Psoas muscle (tissue), 8 donors: ENCODE data around the gene TSSC4. TPM values are rescaled to one million over a fixed set of nuclear protein-coding genes. Genes with fewer than 3 reads are reported as not detected.

Source experiments
- ATAC-seq, 4 donors: fragments of 200-7000 bp; cut with Tn5 transposase; one replicate each; pipeline ENCODE4 v1.9.1; 2020; ENCODE audit warnings: moderate library complexity in 3 of 4, mild to moderate bottlenecking in 2 of 4
- DNase-seq, 2 donors: peaks; one replicate each; pipeline ENCODE4 v3.0.0-alpha.2; 2020
- H3K27ac ChIP-seq: fragments of 200-600 bp; one replicate; pipeline ENCODE4 v1.8.0; 2022
- H3K27me3 ChIP-seq, 3 donors: fragments of 200-600 bp in 1 of 3; one replicate each; pipeline versions ENCODE4 v1.6.1 to v1.8.0; 2013 to 2022; ENCODE audit warnings: low read length in 2 of 3, mild to moderate bottlenecking in 2 of 3, moderate library complexity in 1 of 3; ENCODE audit not compliant: insufficient read depth in 3 of 3
- H3K36me3 ChIP-seq, 2 donors: fragments of 200-600 bp in 1 of 2; one replicate each; pipeline versions ENCODE4 v1.6.1 to v1.8.0; 2013 to 2022; ENCODE audit warnings: low read depth in 1 of 2, mild to moderate bottlenecking in 1 of 2, moderate library complexity in 1 of 2; ENCODE audit not compliant: insufficient read depth in 1 of 2
- H3K4me1 ChIP-seq: fragments of 200-600 bp; one replicate; pipeline ENCODE4 v1.8.0; 2022
- H3K4me3 ChIP-seq: fragments of 200-600 bp; one replicate; pipeline ENCODE4 v1.8.0; 2022; ENCODE audit warnings: mild to moderate bottlenecking
- H3K9me3 ChIP-seq: fragments of 200-600 bp; one replicate; pipeline ENCODE4 v1.8.0; 2022
- CTCF ChIP-seq: fragments of 200-600 bp; IDR thresholded peaks from one replicate; pipeline ENCODE4 v1.8.0; 2022; ENCODE audit warnings: antibody characterized with exemption
- WGBS, 3 donors: extraction: QIAGEN DNeasy Blood & Tissue Kit; methylation state at CpG; one replicate each; pipeline versions ENCODE4 v1.1.6 to v1.1.7; 2013; 5-methylcytosine and 5-hydroxymethylcytosine counted together
- intact Hi-C, 2 donors: fragments of 100-400 bp; cut with DNase I; formaldehyde crosslinking; loops; one replicate each; pipeline versions ENCODE4 v1.11.0 to v1.14.2; 2022
- polyA plus RNA-seq, 3 donors: library from polyadenylated mRNA; stranded (reverse); fragments of 200-250 nt; gene quantifications; one replicate each; pipeline ENCODE4 v1.2.3, GENCODE V29; 2013
- total RNA-seq, 4 donors: library from RNA; stranded (reverse); fragmentation: NEBNext Ultra II Directional in 2 of 4; extraction: Animal tissue kit (Norgen Biotek cat#: 25700) in 2 of 4; gene quantifications; one replicate each; pipeline versions ENCODE4 v1.2.1 to v1.2.4, GENCODE V29; 2021 to 2023
- donor health status: healthy with polysubstance abuse.
- donor health status: DM: no; HTN: no; CAD: no; lungs with moderate emphysema.
- donor health status: Bipolar disorder and iron deficiency.
- donor health status: healthy.
- donor health status: DM: yes; HTN: yes; CAD: no.
- donor health status: DM: no; HTN: no; CAD: no.
- donor health status: DM: no; HTN: no; CAD: no.
- donor health status: DM: yes; HTN: yes; CAD: no.

Gene TSSC4
- total and polyA plus RNA-seq, 7 donors = 43.4 to 114 (median 65.5) TPM

DNA sequence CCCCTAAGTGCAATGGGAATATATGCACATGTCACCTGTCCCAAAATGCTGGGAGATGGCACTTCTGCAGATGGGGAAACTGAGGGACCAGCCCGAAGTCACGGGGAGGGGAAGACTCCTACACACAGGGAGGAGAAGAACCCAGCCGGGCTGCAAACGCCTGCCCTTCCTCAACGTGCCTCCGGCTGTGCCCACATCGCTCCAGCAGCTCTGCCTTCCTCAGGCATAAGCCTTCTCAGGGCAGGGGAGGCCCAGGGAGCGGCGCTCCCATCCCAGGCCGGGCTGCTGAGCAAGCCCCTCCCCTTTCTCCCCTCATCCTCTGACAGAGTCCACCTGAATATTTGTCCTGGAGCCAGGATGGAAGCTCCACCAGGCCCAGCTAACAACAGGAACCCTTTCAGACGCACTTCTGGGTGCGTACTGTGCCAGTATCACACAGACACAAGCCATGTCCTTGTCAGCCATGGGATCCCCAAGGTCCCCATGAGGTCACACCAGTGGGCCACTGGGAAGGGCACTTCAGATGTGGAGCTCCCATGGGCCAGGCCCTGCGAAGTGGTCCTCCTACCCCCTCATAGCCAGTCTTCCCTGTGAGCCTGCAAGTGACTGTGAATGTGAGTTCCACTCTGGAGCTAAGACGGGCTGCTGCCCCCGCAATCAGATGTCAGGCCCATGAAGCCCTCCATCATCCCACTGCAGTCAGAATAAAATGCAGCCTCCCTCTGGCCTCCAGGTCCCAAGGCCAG lies 25.9 kb upstream of the TSSC4 start:
- no peak for TF ChIP-seq CTCF
- Histone ChIP-seq H3K36me3 (no peaks in the 10 kb centered on the region), H3K9me3 (no peaks in the 10 kb centered on the region), H3K27ac (no peak overlapping the region), H3K27me3 (no peaks in the 10 kb centered on the region), H3K4me1 (peaks cover 14% of the 10 kb centered on the region), H3K4me3 (no peak overlapping the region)
- intact Hi-C loops = loop anchor here in 1 of 2 donors (5.0 kb wide), 1 partner anchor 62 kb away; no protein-coding TSS in a partner anchor
- WGBS, 3 donors = 93 to 95% (median 94%) methylated on average over 13 to 15 of the region's 15 CpGs
- DNase-seq = peak in 1 of 2 donors; percentile 41
- ATAC-seq = no peak

GRCh38 chr11:2375341-2375853 lies 25.2 kb upstream of the TSSC4 start:
- H3K9me3 ChIP-seq = no peaks in the 10 kb centered on the region
- H3K36me3 ChIP-seq = no peaks in the 10 kb centered on the region
- no peaks in the 10 kb centered on the region for H3K27me3 ChIP-seq
- no peak overlapping the region for H3K4me3 ChIP-seq
- TF ChIP-seq CTCF = no peak
- ATAC-seq (no peak), DNase-seq (peak in 1 of 2 donors; percentile 36)
- H3K27ac ChIP-seq = no peak overlapping the region
- H3K4me1 ChIP-seq = peaks cover 21% of the 10 kb centered on the region
- WGBS, 3 donors = 81 to 85% (median 82%) methylated on average over 6 of the region's 6 CpGs
- intact Hi-C loops = loop anchor here in 1 of 2 donors (5.0 kb wide), 1 partner anchor 63 kb away; no protein-coding TSS in a partner anchor

GRCh38 chr11:2375964-2376551 lies 24.5 kb upstream of the TSSC4 start:
- H3K27me3 ChIP-seq = no peaks in the 10 kb centered on the region
- DNase-seq = peak in 1 of 2 donors; percentile 22
- no peaks in the 10 kb centered on the region for H3K36me3 ChIP-seq
- H3K4me1 ChIP-seq = peaks cover 22% of the 10 kb centered on the region
- H3K4me3 ChIP-seq = no peak overlapping the region
- H3K27ac ChIP-seq = no peak overlapping the region
- no peak for ATAC-seq
- no peaks in the 10 kb centered on the region for H3K9me3 ChIP-seq
- 88 to 90% (median 89%) methylated on average over 16 of the region's 16 CpGs for WGBS, 3 donors
- intact Hi-C loops = loop anchor here in 1 of 2 donors (5.0 kb wide), 1 partner anchor 64 kb away; no protein-coding TSS in a partner anchor
- no peak for TF ChIP-seq CTCF

DNA sequence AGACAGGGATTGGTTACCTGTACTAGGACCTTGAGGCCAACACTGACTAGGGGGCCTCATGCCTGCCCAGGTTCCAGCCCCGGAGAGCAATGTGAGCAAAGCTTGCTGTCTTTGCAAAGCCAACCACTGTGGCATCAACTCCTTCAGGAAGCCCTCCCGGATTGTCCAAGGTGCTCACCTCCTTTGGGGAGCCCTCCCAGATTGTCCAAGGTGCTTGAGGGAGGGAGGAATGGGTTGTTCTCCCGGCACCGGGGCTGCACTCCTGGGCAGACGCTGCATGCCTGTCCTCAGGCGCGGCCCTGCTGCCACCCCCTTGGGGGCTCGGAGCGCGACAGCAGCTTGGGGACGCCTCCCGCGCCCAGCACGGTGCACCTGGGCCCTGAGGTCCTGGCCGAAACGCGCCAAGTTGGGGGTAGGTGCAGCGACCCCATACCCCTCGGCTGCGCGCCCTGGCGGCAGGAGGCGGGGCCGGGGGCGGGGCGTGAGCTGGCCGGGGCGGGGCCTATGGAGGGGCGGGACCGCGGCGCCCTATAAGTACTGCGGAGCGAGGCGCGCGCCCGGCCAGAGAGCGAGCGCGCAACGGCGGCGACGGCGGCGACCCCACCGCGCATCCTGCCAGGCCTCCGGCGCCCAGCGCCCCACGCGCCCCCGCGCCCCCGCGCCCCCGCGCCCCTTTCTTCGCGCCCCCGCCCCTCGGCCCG lies 23.6 kb upstream of the TSSC4 start, which contains the start of gene CD81:
Gene CD81 (plus strand): TSS at position 560 of the 701 bp plus-strand sequence. CDS start 240 bp downstream, outside the sequence.
- intact Hi-C loops = loop anchor here in 1 of 2 donors (5.0 kb wide), 1 partner anchor 65 kb away; no protein-coding TSS in a partner anchor
- H3K4me1 ChIP-seq = peaks cover 30% of the 10 kb centered on the region
- peak; percentile 83 to 90 (median 86) for ATAC-seq
- TF ChIP-seq CTCF = no peak
- H3K4me3 ChIP-seq = peak within 1 kb of the TSS; percentile 93
- peak; percentile 58 to 79 for DNase-seq
- no peaks in the 10 kb centered on the region for H3K36me3 ChIP-seq
- H3K9me3 ChIP-seq = no peaks in the 10 kb centered on the region
- 7 to 21% (median 11%) methylated on average over 20 to 65 of the region's 65 CpGs for WGBS, 3 donors
- peak within 1 kb of the TSS; percentile 85 for H3K27ac ChIP-seq
- H3K27me3 ChIP-seq = no peaks in the 10 kb centered on the region
